ENCODE data around the gene SPCS2. TPM values are rescaled to one million over a fixed set of nuclear protein-coding genes. Genes with fewer than 3 reads are reported as not detected.
"Not testable (repeated sequence)": the region's sequence is repeated elsewhere in the genome, so short reads cannot be mapped to it uniquely, and the experiment has no call there.

The SPCS2 gene
- total RNA-seq, 4 donors from 2014 or later, result 40.7 to 62.8 (median 53.6) TPM

- intact Hi-C loops (cut with DNase I), result no loop called here
These were observed 35.0 kb downstream of the SPCS2 start for GRCh38 chr11:74984070-74984469.

GRCh38 chr11:74984730-74985129 is 35.7 kb downstream of the SPCS2 start:
- WGBS, 2 donors, result 67 to 93% methylated on average over 1 to 2 of the region's 2 CpGs
- no peak for DNase-seq
- H3K4me3 ChIP-seq, result no peak overlapping the region
- no peak for TF ChIP-seq POLR2A (IDR thresholded peaks at IDR 0.05)
- TF ChIP-seq CTCF (IDR thresholded peaks at IDR 0.05), result no peak
- intact Hi-C loops (cut with DNase I), result no loop called here
- no peak overlapping the region for H3K27ac ChIP-seq
- H3K9me3 ChIP-seq, result no peaks in the 10 kb centered on the region
- H3K4me1 ChIP-seq, result peaks cover 0 to 14% (median 3%) of the 10 kb centered on the region in 3 donors
- peaks cover 0 to 19% (median 0%) of the 10 kb centered on the region in 3 donors for H3K36me3 ChIP-seq
- no peaks in the 10 kb centered on the region for H3K27me3 ChIP-seq

More at GRCh38 chr11:74984070-74984469, 35.0 kb downstream of the SPCS2 start:
- Histone ChIP-seq H3K27ac (no peak overlapping the region), H3K27me3 (no peaks in the 10 kb centered on the region), H3K4me3 (no peak overlapping the region), H3K4me1 (peaks cover 0 to 8% (median 3%) of the 10 kb centered on the region in 3 donors), H3K9me3 (no peaks in the 10 kb centered on the region), H3K36me3 (peaks cover 0 to 25% (median 0%) of the 10 kb centered on the region in 3 donors)
- TF ChIP-seq POLR2A (IDR thresholded peaks at IDR 0.05) (no peak), CTCF (IDR thresholded peaks at IDR 0.05) (no peak)
- 84 to 88% methylated on average over 3 of the region's 3 CpGs for WGBS, 2 donors
- no peak for DNase-seq

- H3K9me3 ChIP-seq, result no peaks in the 10 kb centered on the region
- peak; percentile 42 for DNase-seq
- peaks cover 0 to 24% (median 3%) of the 10 kb centered on the region in 3 donors for H3K4me1 ChIP-seq
- TF ChIP-seq POLR2A (IDR thresholded peaks at IDR 0.05), result peak in 1 of 4 donors; percentile 53
- no peak for TF ChIP-seq CTCF (IDR thresholded peaks at IDR 0.05)
- peak within 1 kb of the TSS; percentile 67 to 77 (median 74) for H3K4me3 ChIP-seq
- H3K36me3 ChIP-seq, result no peaks in the 10 kb centered on the region
- intact Hi-C loops (cut with DNase I), result no loop called here
- H3K27ac ChIP-seq, result peak within 1 kb of the TSS; percentile 73 to 84 (median 76)
- 0% methylated on average over 13 to 15 of the region's 46 CpGs for WGBS, 2 donors
- H3K27me3 ChIP-seq, result no peaks in the 10 kb centered on the region
These were observed 39.6 kb downstream of the SPCS2 start, which contains the start of gene NEU3 for GRCh38 chr11:74988541-74989259. NEU3 (plus strand) TSS chr11:74988933; CDS start chr11:74989061, 128 bp downstream.

- Histone ChIP-seq H3K4me1 (peaks cover 0 to 24% (median 3%) of the 10 kb centered on the region in 3 donors), H3K9me3 (no peaks in the 10 kb centered on the region), H3K4me3 (peak overlapping the region; percentile 67 to 77 (median 74)), H3K27ac (peak overlapping the region; percentile 73 to 84 (median 76)), H3K36me3 (peaks cover 0 to 3% (median 0%) of the 10 kb centered on the region in 3 donors), H3K27me3 (no peaks in the 10 kb centered on the region)
- WGBS, 2 donors, result 2 to 4% methylated on average over 4 to 8 of the region's 8 CpGs
- TF ChIP-seq CTCF (IDR thresholded peaks at IDR 0.05) (no peak), POLR2A (IDR thresholded peaks at IDR 0.05) (no peak)
- intact Hi-C loops (cut with DNase I), result no loop called here
- DNase-seq, result no peak
These were observed 40.2 kb downstream of the SPCS2 start for GRCh38 chr11:74989260-74989638.

GRCh38 chr11:74990150-74990549 is 41.1 kb downstream of the SPCS2 start:
- H3K4me3 ChIP-seq; H3K27ac ChIP-seq; intact Hi-C loops (cut with DNase I); DNase-seq; H3K27me3 ChIP-seq; H3K9me3 ChIP-seq: not testable (repeated sequence)
- Histone ChIP-seq H3K4me1 (peaks cover 0 to 24% (median 3%) of the 10 kb centered on the region in 3 donors), H3K36me3 (peaks cover 0 to 12% (median 4%) of the 10 kb centered on the region in 3 donors)
- WGBS, 2 donors, result 89 to 95% methylated on average over 3 to 4 of the region's 4 CpGs

Measured in esophagus squamous epithelium (tissue), 5 donors.